Panc1 (cell line): Measurements from ENCODE around the gene OAS3. TPM values are rescaled to one million over a fixed set of nuclear protein-coding genes. Genes with fewer than 3 reads are reported as not detected.
"Not testable (repeated sequence)": the region's sequence is repeated elsewhere in the genome, so short reads cannot be mapped to it uniquely, and the experiment has no call there.

Experiments used
- ATAC-seq: fragments of 200-7000 bp; cut with Tn5 transposase; 2 replicates; pipeline ENCODE4 v1.9.1; 2020; ENCODE audit warnings: mild to moderate bottlenecking, moderate library complexity
- BruUV-seq: library from RNA; stranded (reverse); fragments of 400-500 nt; replicated peaks from 2 replicates; lab custom pipeline; 2021; lab: Mats Ljungman, UMichigan
- CTCF ChIA-PET: fragments of 300-600 bp; sonication (Branson Sonifier 250); formaldehyde crosslinking; loops from one replicate; lab custom pipeline; 2022; ENCODE audit warnings: antibody characterized with exemption; lab: Charles Lee
- POLR2A ChIA-PET: fragments of 300-600 bp; sonication (Branson Sonifier 250); formaldehyde crosslinking; loops from one replicate; lab custom pipeline; 2022; ENCODE audit warnings: antibody characterized with exemption; lab: Charles Lee
- DNase-seq: peaks from one replicate; pipeline ENCODE4 v3.0.0-alpha.2; 2010; ENCODE audit warnings: low read depth, low spot score
- H3K27ac ChIP-seq: 2 replicates; pipeline ENCODE4 v1.5.1; 2011; ENCODE audit warnings: mild to moderate bottlenecking, low read length, inconsistent platforms
- H3K27me3 ChIP-seq: fragments of 200-500 bp; sonication (Bioruptor generic); 2 replicates; pipeline ENCODE4 v1.6.0; 2014; ENCODE audit warnings: low read length, inconsistent platforms; ENCODE audit not compliant: control insufficient read depth, insufficient read depth
- H3K36me3 ChIP-seq: fragments of 200-500 bp; sonication (Bioruptor generic); 2 replicates; pipeline ENCODE4 v1.5.1; 2014; ENCODE audit warnings: inconsistent platforms, mild to moderate bottlenecking, low read length, moderate library complexity; ENCODE audit not compliant: control insufficient read depth, insufficient read depth
- H3K4me1 ChIP-seq: 2 replicates; pipeline ENCODE4 v1.5.1; 2011; ENCODE audit warnings: inconsistent platforms, mild to moderate bottlenecking, low read length, moderate library complexity; ENCODE audit not compliant: control insufficient read depth, insufficient read depth
- H3K4me3 ChIP-seq, 2 experiments: 2 replicates each; pipeline ENCODE4 v1.5.1; 2011 to 2012; ENCODE audit warnings: low read depth in 2 of 2, low read length in 2 of 2, mild to moderate bottlenecking in 2 of 2, inconsistent platforms in 1 of 2, moderate library complexity in 1 of 2
- H3K9me3 ChIP-seq: fragments of 200-500 bp; sonication (Bioruptor generic); 2 replicates; pipeline ENCODE4 v1.5.1; 2014; ENCODE audit warnings: low read depth, mild to moderate bottlenecking, inconsistent platforms, low read length, moderate library complexity; ENCODE audit not compliant: control insufficient read depth, insufficient read depth
- POLR2AphosphoS5 ChIP-seq: IDR thresholded peaks from 2 replicates; pipeline ENCODE4 v1.6.1; 2012; ENCODE audit warnings: mild to moderate bottlenecking, low read depth, low read length, moderate library complexity
- SIN3A ChIP-seq: IDR thresholded peaks from 2 replicates; pipeline ENCODE4 v1.6.1; 2012; ENCODE audit warnings: low read depth, mild to moderate bottlenecking, low read length, moderate library complexity, borderline replicate concordance; ENCODE audit not compliant: insufficient read depth
- TCF7L2 ChIP-seq: IDR thresholded peaks from 2 replicates; pipeline ENCODE4 v1.6.1; 2011; ENCODE audit warnings: mild to moderate bottlenecking, low read depth, low read length, inconsistent platforms
- in situ Hi-C: cut with HindIII; loops from 2 replicates; pipeline ENCODE4 v1.10.0; 2016; ENCODE audit warnings: low sequenced_read_pairs, low pct_unique_long_range_greater_than_20kb
- intact Hi-C: fragments of 100-400 bp; cut with micrococcal nuclease; formaldehyde crosslinking; loops from one replicate; pipeline ENCODE4 v1.10.0; 2022; ENCODE audit not compliant: unreplicated experiment
- total RNA-seq: library from RNA; stranded (reverse); gene quantifications from one replicate; pipeline ENCODE4 v1.2.1, GENCODE V29; 2021; ENCODE audit not compliant: unreplicated experiment
- TF ChIP-seq, protein P1 (sequence below): fragments of 450-650 bp; IDR thresholded peaks from 2 replicates; pipeline ENCODE4 v1.5.1; 2017; ENCODE audit warnings: mild to moderate bottlenecking
- TF ChIP-seq, protein P2 (sequence below), 2 experiments: IDR thresholded peaks; 2 replicates each; pipeline ENCODE4 v1.6.1; 2011 to 2012; ENCODE audit warnings: low read depth in 2 of 2, control low read depth in 1 of 2, low read length in 1 of 2, mild to moderate bottlenecking in 1 of 2, moderate library complexity in 1 of 2; ENCODE audit not compliant: insufficient read depth in 1 of 2

OAS3 gene
- total RNA-seq, 1 experiment from 2014 or later: 33.3 TPM

DNA sequence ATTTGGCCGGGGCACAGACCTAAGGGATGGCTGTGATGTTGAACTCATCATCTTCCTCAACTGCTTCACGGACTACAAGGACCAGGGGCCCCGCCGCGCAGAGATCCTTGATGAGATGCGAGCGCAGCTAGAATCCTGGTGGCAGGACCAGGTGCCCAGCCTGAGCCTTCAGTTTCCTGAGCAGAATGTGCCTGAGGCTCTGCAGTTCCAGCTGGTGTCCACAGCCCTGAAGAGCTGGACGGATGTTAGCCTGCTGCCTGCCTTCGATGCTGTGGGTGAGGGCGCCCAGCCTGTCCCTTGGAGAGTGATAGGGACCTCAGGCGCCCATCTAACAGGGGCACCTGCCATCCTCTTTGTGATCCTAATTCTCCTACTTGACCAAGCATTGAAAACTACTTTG, 12.4 kb downstream of the OAS3 start:
- no peak for DNase-seq
- Histone ChIP-seq H3K4me1 (no peaks in the 10 kb centered on the region), H3K4me3 (no peak overlapping the region), H3K36me3 (no peaks in the 10 kb centered on the region), H3K9me3 (no peaks in the 10 kb centered on the region), H3K27ac (no peak overlapping the region), H3K27me3 (no peaks in the 10 kb centered on the region)
- intact Hi-C loops (no loop called here), in situ Hi-C loops (no loop called here)
- ChIA-PET POLR2A (no interaction called here), CTCF (no interaction called here)
- no TSS peak for BruUV-seq
- ATAC-seq: no peak
- TF ChIP-seq TCF7L2: no peak
- TF ChIP-seq, protein P1, sequence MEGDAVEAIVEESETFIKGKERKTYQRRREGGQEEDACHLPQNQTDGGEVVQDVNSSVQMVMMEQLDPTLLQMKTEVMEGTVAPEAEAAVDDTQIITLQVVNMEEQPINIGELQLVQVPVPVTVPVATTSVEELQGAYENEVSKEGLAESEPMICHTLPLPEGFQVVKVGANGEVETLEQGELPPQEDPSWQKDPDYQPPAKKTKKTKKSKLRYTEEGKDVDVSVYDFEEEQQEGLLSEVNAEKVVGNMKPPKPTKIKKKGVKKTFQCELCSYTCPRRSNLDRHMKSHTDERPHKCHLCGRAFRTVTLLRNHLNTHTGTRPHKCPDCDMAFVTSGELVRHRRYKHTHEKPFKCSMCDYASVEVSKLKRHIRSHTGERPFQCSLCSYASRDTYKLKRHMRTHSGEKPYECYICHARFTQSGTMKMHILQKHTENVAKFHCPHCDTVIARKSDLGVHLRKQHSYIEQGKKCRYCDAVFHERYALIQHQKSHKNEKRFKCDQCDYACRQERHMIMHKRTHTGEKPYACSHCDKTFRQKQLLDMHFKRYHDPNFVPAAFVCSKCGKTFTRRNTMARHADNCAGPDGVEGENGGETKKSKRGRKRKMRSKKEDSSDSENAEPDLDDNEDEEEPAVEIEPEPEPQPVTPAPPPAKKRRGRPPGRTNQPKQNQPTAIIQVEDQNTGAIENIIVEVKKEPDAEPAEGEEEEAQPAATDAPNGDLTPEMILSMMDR: no peak
- TF ChIP-seq POLR2AphosphoS5: no peak
- TF ChIP-seq SIN3A: no peak
- TF ChIP-seq, protein P2, sequence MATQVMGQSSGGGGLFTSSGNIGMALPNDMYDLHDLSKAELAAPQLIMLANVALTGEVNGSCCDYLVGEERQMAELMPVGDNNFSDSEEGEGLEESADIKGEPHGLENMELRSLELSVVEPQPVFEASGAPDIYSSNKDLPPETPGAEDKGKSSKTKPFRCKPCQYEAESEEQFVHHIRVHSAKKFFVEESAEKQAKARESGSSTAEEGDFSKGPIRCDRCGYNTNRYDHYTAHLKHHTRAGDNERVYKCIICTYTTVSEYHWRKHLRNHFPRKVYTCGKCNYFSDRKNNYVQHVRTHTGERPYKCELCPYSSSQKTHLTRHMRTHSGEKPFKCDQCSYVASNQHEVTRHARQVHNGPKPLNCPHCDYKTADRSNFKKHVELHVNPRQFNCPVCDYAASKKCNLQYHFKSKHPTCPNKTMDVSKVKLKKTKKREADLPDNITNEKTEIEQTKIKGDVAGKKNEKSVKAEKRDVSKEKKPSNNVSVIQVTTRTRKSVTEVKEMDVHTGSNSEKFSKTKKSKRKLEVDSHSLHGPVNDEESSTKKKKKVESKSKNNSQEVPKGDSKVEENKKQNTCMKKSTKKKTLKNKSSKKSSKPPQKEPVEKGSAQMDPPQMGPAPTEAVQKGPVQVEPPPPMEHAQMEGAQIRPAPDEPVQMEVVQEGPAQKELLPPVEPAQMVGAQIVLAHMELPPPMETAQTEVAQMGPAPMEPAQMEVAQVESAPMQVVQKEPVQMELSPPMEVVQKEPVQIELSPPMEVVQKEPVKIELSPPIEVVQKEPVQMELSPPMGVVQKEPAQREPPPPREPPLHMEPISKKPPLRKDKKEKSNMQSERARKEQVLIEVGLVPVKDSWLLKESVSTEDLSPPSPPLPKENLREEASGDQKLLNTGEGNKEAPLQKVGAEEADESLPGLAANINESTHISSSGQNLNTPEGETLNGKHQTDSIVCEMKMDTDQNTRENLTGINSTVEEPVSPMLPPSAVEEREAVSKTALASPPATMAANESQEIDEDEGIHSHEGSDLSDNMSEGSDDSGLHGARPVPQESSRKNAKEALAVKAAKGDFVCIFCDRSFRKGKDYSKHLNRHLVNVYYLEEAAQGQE (IDR thresholded peaks at IDR 0.05; ENCODE audit: insufficient read depth in 1 of 2, low read depth in 2 of 2, low read length in 1 of 2): no peak

DNA sequence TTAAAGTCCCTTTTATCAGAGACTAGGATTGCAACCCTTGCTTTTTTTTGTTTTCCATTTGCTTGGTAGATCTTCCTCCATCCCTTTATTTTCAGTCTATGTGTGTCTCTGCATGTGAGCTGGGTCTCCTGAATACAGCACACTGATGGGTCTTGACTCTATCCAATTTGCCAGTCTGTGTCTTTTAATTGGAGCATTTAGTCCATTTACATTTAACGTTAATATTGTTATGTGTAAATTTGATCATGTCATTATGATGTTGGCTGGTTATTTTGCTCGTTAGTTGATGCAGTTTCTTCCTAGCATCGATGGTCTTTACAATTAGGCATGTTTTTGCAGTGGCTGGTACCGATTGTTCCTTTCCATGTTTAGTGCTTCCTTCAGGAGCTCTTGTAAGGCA, 18.9 kb downstream of the OAS3 start:
- H3K36me3 ChIP-seq, POLR2A ChIA-PET, CTCF ChIA-PET, ATAC-seq, H3K27ac ChIP-seq, BruUV-seq, H3K4me3 ChIP-seq, in situ Hi-C loops, H3K27me3 ChIP-seq, H3K9me3 ChIP-seq, intact Hi-C loops, DNase-seq, H3K4me1 ChIP-seq: not testable (repeated sequence)

DNA sequence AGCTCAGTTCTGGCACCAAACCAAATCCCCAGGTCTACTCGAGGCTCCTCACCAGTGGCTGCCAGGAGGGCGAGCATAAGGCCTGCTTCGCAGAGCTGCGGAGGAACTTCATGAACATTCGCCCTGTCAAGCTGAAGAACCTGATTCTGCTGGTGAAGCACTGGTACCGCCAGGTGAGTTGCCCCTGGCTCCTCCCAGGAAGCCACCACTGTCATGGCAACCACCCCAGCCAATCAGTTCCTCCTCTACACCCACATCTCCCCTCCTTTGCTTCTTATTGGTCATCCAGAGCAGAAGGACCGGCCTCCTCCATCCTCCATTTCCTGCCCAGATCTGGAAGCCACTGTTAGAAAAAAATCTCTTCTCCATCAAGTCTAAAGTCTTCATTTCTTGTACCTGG, 22.8 kb downstream of the OAS3 start:
- no peak overlapping the region for H3K27ac ChIP-seq
- no peaks in the 10 kb centered on the region for H3K36me3 ChIP-seq
- CTCF ChIA-PET: no interaction called here
- POLR2A ChIA-PET: no interaction called here
- in situ Hi-C loops: no loop called here
- intact Hi-C loops: no loop called here
- no peaks in the 10 kb centered on the region for H3K4me1 ChIP-seq
- H3K27me3 ChIP-seq: no peaks in the 10 kb centered on the region
- TF ChIP-seq, protein P2 (IDR thresholded peaks at IDR 0.05; ENCODE audit: insufficient read depth in 1 of 2, low read depth in 2 of 2, low read length in 1 of 2): no peak
- TF ChIP-seq, protein P1: no peak
- no peak for TF ChIP-seq SIN3A
- no peaks in the 10 kb centered on the region for H3K9me3 ChIP-seq
- BruUV-seq: no TSS peak
- ATAC-seq (no peak), DNase-seq (no peak)
- no peak overlapping the region for H3K4me3 ChIP-seq
